NCI-H2171 (cell line): ENCODE measurements around the gene RAB8A.
"Not testable (repeated sequence)": the region's sequence is repeated elsewhere in the genome, so short reads cannot be mapped to it uniquely, and the experiment has no call there.

ENCODE experiments used
- DNase-seq: peaks from one replicate; lab custom pipeline; 2025; lab: John Stamatoyannopoulos, UW

The RAB8A gene

GRCh38 chr19:16078759-16079707 lies 32.7 kb upstream of the RAB8A start:
- no peak for DNase-seq

- no peak for DNase-seq
Measured at GRCh38 chr19:16084067-16084685, 27.5 kb upstream of the RAB8A start.

- no peak for DNase-seq
Measured at GRCh38 chr19:16085115-16085514, 26.6 kb upstream of the RAB8A start.

GRCh38 chr19:16087404-16087803 lies 24.3 kb upstream of the RAB8A start:
- not testable (repeated sequence) for DNase-seq

- no peak for DNase-seq
Measured at GRCh38 chr19:16087940-16088339, 23.7 kb upstream of the RAB8A start.

- DNase-seq, result no peak
Measured at GRCh38 chr19:16088351-16089009, 23.2 kb upstream of the RAB8A start.

- no peak for DNase-seq
Measured at GRCh38 chr19:16089010-16089846, 22.5 kb upstream of the RAB8A start.

- no peak for DNase-seq
Measured at GRCh38 chr19:16091546-16092475, 19.9 kb upstream of the RAB8A start.

- DNase-seq, result no peak
Measured at GRCh38 chr19:16094360-16095070, 17.2 kb upstream of the RAB8A start.

- no peak for DNase-seq
Measured at GRCh38 chr19:16095071-16095571, 16.6 kb upstream of the RAB8A start.

GRCh38 chr19:16096280-16096855 lies 15.3 kb upstream of the RAB8A start:
- no peak for DNase-seq

- DNase-seq, result no peak
Measured at GRCh38 chr19:16098416-16098768, 13.3 kb upstream of the RAB8A start.

GRCh38 chr19:16098821-16099220 lies 12.9 kb upstream of the RAB8A start:
- no peak for DNase-seq

- DNase-seq, result not testable (repeated sequence)
Measured at GRCh38 chr19:16099314-16099965, 12.2 kb upstream of the RAB8A start.

GRCh38 chr19:16100524-16100923 lies 11.2 kb upstream of the RAB8A start:
- DNase-seq, result no peak

GRCh38 chr19:16104722-16105121 lies 7.0 kb upstream of the RAB8A start:
- no peak for DNase-seq

- no peak for DNase-seq
Measured at GRCh38 chr19:16106121-16106520, 5.6 kb upstream of the RAB8A start.

- no peak for DNase-seq
Measured at GRCh38 chr19:16111909-16112752, 442 bp downstream of the RAB8A start.
